Fibroblast of lung (primary cell): ENCODE measurements around the gene MAP3K9.

ENCODE experiments used
- EZH2 ChIP-seq: IDR thresholded peaks from 2 replicates; pipeline ENCODE4 v1.5.1; 2012; ENCODE audit warnings: low read length, control low read depth, mild to moderate bottlenecking; ENCODE audit errors: missing control alignments
- TF ChIP-seq, protein P1 (sequence below), 2 donors: IDR thresholded peaks in 1 of 2; conservative IDR thresholded peaks in 1 of 2; 1 replicate in 1 of 2; 2 replicates in 1 of 2; pipeline ENCODE4 v1.5.1; 2011 to 2012; ENCODE audit warnings: low read length in 2 of 2, control low read depth in 1 of 2, inconsistent platforms in 1 of 2, low read depth in 1 of 2, mild to moderate bottlenecking in 1 of 2

GRCh38 chr14:70713511-70713916, 95.8 kb downstream of the MAP3K9 start:
- TF ChIP-seq, protein P1, sequence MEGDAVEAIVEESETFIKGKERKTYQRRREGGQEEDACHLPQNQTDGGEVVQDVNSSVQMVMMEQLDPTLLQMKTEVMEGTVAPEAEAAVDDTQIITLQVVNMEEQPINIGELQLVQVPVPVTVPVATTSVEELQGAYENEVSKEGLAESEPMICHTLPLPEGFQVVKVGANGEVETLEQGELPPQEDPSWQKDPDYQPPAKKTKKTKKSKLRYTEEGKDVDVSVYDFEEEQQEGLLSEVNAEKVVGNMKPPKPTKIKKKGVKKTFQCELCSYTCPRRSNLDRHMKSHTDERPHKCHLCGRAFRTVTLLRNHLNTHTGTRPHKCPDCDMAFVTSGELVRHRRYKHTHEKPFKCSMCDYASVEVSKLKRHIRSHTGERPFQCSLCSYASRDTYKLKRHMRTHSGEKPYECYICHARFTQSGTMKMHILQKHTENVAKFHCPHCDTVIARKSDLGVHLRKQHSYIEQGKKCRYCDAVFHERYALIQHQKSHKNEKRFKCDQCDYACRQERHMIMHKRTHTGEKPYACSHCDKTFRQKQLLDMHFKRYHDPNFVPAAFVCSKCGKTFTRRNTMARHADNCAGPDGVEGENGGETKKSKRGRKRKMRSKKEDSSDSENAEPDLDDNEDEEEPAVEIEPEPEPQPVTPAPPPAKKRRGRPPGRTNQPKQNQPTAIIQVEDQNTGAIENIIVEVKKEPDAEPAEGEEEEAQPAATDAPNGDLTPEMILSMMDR (conservative IDR thresholded peaks at IDR 0.05 in 1 of 2, IDR thresholded peaks at IDR 0.05 in 1 of 2; ENCODE audit: low read depth in 1 of 2, low read length in 2 of 2): no peak
- TF ChIP-seq EZH2: no peak
